UCSD-AML1 (cell line): ENCODE results near the gene PLA2G2C.
A peak's percentile ranks its signal among the peaks of the same experiment; 100 is the strongest.

ENCODE experiments used
- DNase-seq: peaks from one replicate; lab custom pipeline; 2025; ENCODE audit not compliant: unreplicated experiment; lab: John Stamatoyannopoulos, UW

The PLA2G2C gene

DNA sequence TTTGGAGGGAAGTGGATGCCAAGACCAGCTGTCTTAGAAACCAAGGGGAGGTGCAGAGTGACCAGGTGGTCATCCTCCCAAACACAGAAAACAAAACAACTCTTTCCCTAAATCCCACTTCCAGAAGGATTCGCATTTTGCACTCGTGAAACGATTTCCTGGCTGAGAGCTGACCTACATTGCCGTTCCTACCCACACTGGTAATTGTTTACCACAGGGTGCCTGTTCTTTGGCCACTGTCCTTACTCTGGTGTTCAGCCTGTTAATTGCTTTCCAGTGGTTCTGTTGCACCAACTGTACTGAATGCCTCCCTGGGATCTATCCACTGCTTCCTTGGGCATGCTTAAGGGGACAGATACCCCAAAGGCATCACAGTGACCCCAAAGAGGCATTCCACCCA, 23.2 kb upstream of the PLA2G2C start:
- no peak for DNase-seq

DNA sequence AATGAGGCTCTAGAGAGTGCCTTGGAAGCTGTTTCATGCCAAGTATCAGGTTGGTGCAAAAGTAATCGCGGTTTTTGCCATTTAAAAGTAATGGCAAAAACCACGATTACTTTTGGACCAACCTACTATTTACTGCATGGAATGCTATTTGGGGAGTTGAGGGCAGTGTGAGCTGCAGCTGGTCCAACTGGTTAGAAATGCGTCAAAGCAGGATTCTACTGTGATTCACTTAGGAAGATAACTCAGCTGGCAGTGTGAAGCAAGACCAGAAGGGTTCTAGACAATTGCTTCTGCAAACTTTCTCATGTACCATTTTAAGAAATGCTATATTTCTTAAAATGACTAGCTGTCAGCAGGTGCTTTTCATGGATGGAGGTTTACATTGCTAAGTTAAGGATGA, 21.2 kb upstream of the PLA2G2C start:
- DNase-seq: no peak

DNA sequence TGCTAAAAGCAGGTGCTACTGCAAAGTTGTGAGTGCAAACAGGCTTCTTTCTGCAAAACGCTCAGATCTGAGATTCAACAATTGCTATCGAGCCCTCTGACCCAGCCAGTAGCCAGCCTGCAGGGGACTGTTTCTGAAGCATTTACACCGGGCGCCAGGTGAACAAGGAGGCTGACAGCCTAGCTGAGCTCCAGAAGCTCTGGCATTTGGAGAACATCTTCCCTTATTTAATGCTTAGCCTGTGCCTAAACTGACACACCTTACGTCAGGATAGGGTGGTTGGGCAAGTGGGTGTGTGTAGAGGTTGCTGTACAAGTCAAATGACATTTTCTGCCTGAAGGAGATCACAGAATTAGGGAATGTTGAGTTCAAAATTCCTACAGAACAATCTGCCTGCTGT, 15.8 kb upstream of the PLA2G2C start:
- no peak for DNase-seq

DNA sequence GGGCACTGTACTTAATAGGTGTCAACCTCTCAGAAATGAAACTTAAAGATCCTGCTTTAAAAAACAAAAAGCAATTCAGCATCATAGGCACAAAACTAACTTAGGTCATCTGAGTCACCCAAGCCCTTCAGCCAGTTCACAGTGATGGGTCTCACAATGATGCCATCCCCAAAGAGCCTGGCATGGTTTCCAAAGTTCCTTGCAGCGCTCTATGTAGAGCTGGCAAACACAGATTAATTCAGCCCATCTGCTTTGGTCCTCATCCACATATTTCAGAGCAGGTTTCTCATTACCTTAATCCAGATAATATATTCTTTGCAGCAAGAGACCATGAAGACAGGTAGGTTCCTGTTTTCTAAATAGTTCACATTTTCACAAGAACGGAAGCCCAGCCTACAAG, 14.6 kb upstream of the PLA2G2C start:
- no peak for DNase-seq

DNA sequence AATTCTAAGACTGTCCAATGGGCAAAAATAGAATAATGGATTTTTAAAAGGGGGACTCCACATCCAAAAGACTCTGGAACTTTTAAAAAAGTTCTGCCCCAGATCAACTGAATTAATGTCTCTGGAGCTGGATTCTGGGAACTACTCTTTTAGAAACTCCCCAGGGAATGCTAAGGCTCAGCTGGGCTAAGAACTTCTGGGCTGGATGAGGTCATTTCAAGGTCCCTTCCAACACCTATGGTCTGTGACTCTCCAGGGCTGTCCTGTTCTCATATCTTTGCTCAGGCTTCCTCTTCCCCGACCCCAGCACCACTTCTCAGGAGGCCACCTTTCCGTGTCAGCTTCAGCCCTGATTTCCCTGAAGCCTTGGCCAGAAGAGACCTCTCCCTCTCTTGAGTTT, 13.5 kb upstream of the PLA2G2C start:
- no peak for DNase-seq

DNA sequence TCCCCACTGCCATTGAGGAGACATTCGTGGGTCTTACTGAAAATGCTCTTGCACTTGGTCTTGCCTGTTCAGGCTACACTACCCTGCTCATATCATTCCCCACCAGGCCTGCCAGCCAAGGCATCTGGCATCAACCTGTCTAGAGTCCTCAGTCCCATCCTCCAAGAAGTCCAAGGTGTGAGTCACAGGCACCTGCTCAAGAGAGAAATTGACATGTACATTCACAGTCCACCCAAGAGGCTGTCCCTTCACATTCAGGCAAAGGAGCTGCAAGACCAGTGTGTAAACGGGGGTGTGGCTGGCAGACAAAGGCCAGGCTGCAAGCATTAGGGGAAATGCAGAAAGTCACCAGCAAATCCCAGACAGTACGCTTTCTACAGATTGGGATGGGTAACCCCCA, 13.1 kb upstream of the PLA2G2C start:
- DNase-seq: no peak

DNA sequence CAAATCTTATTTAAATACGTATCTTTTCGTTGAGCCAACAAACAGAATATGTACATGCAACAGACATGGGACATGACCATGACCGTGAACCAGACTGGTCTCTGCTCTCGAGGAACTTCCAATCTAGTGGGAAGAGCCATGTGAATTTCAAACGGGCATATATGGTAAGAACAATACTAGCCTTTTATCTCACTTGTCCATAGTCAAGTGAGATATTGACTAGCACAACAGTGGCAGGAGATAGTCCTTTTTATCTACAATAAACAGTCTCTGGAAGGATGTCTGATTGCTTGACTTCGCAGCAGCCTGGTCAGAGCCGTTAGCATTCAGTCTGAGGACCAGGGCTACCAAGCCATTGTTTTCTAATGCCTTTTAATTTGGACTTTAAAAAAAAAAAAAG, 12.6 kb upstream of the PLA2G2C start:
- no peak for DNase-seq

DNA sequence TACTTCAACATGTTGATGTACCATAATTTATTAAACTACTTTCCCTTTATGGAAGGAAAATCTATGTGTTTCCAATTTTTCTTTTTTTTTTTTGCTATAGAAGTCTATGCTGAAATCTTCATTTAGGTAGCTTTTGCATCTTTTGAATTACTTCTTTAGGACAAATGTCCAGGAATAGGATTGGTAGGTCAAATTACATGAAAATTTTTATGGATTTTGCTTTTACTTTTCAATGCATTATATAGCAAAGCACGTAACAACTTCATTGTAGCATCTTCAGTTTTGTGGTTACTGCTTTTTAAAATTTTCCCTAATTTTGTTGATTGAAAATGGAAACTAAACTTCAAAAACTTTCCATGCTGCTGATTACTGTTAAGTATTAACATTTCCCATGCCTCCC, 12.0 kb upstream of the PLA2G2C start:
- DNase-seq: no peak

DNA sequence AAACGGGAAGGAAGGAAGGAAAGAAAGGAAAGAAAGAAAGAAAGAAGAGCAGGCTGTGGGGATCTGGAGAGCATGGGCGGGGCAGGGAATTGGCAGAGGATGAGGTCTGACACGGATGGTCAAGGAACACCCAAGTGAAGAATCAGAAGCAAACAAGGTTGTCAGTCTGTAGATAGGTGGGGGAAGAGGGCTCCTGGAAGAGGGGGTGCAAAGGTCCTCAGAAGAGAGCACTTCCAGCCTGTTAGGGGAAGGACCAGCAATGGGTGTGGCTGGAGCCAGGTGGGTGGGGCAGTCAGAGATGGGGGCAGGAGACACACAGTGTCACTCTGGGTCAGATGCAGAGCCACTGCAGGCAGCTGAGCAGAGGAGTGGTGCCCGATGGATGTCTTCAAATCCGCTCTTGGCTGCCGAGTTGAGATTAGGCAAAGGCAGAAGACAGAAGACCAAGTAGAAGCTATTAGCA, 11.0 kb upstream of the PLA2G2C start:
- DNase-seq: no peak

DNA sequence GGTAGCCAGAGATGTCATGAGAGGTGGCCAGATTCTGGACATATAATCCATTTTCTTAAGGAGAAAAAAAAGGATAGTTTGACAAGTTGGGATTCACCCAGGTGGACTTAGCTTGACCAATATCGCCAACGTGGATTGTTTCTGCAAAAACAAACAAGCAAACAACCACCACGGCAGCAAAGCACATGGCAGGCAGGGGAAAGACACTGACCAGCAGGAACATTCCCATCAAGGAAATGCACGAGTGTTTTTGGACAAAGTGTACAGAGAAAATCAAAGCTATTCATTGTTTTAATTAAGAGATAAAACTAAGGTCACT, 9.1 kb upstream of the PLA2G2C start:
- no peak for DNase-seq

DNA sequence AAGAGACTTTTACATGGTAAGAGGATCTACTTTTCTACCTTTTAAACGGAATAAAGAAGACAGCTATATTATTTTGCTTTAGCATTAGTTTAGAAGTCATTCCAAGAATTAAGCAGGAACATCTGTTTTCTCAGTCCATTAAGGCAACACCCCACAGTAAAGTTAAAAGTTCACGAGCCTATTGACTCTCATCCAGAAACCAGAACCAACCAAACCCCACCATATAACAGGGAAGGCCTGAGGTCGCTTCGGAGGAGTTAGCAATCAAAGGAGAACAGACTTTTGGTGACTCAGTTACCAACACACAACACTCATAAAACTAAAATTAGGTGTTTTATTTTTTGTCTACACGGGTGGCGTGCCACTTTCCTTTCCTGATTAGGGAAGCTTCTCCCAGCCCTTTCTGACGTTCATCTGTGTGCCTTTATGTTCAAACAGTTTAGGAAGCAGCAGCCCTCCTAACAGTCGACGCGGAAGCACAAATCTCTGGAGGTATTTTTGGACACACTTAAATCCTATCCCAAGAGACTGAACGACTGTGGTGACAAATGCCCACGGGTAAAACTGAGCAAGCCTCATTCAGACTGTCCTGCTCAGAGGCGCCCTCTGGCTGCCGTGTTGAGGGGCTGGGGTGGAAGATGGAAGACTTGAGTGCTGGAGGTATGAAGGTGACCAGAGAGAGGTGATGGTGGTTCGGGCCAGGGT, 8.6 kb upstream of the PLA2G2C start:
- peak; percentile 69 for DNase-seq

DNA sequence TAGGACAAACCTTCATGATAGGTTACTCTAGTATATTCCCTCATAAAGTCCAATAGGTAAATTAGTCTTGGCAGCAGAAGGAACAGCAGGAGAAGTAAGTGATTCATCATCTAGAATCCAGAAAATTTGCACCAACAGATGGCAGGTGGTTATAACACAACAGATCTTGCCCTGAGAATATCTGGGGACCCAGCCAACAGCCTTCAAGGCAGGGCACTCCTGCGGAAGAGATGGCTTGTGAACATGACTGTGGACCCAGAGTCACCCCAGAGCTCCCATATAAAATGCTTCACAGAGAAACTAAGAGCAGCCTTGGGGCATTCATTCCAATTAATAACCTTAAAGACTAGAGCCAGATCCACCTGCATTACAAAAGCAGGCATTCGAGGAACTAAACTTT, 7.9 kb upstream of the PLA2G2C start:
- no peak for DNase-seq

DNA sequence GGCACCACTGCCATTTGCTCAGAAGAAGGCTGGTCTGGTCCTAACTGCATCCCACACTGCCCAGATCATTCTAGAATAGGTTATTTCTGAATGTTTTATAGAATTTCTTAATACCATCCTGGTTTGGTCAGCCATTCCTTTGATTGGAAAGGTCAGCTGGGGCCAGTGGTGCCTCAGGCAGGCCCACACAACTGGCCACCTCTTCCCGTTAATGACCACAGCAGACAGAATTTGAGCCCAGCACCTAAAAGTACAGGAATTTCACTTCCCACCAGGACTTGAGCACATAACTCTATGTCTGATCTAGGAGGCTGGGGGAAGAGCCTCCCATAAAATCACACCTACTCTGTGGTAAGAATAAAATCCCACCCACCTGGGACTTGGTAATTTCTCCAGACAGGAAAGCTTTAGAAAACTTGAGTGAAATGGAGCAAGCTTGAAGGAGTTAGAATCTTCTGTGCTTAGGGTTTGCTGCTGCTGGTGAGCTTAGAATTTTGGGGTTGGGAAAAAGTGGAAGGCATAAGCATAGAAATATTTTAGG, 6.6 kb upstream of the PLA2G2C start:
- DNase-seq: no peak

DNA sequence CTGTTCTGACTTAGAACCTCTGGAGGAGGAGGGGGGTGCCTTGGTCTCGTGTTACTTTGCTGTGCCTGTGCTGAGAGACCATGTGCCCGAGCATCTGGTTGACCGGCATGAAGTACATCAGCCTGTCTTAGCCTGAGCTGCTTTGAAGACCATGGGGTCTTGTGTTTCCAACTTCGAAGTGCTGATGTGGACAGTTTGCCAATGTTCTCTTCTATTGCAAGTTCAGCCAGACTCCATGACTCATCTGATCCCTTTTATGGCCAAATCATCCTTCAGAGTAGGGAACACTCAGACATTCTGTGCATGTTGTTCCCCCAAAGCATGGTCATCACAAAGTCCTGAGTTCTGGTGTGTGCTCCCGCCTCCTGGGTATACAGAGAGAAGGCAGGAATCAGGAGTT, 6.0 kb upstream of the PLA2G2C start:
- no peak for DNase-seq

DNA sequence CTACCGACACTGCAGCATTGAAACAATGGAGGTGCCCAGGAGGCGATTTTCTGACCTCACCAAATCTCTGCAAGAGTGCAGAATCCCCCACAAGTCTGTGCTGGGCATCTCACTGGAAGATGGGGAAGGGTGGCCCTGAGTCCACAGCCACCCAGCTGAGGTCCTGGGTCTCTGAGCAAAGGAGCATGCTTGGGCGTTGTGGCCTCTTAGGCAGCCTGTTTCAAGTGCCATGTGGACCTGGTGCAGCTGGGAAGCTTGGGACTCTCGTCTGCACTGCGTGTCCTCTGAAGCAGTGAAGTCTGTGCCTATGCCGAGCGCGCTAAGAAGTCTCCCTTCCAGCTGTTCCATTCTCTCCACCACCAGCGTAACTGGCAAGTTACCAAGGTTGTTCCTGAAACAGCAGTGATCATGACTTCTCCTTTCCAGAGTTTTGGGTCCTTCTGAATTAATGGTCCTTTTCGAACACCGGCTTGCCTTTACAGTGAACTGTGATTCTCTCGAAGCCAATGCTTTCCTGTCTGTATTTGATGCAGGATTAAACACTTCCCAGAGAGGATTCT, 5.0 kb upstream of the PLA2G2C start:
- DNase-seq: no peak

DNA sequence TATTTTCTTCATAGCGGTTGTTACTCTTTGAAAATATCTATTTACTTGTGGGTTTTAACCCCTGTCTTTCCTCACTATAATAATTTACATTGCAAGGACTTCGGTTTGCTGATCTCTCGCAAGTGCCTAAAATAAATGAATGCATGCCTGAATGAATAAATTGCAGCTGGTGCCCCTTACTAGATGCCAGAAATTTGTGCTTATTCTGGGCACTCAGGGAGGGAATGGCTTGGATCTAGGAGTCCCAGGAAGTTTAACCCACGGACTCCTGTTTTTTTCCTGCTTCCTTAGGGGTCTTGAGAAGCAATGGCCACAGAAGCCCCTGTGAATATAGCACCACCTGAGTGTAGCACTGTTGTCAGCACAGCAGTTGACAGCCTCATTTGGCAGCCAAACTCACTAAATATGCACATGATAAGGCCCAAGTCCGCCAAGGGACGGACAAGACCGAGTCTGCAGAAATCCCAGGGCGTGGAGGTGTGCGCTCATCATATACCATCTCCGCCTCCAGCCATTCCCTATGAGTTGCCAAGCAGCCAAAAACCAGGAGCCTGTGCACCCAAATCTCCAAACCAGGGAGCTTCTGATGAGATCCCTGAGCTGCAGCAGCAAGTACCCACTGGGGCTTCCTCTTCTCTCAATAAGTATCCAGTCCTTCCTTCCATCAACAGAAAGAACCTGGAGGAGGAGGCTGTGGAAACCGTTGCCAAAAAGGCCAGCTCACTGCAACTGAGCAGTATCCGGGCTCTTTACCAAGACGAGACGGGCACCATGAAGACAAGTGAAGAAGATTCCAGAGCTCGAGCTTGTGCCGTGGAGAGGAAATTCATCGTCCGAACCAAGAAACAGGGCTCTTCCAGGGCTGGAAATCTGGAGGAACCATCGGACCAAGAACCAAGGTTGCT, 4.2 kb upstream of the PLA2G2C start:
- DNase-seq: no peak

DNA sequence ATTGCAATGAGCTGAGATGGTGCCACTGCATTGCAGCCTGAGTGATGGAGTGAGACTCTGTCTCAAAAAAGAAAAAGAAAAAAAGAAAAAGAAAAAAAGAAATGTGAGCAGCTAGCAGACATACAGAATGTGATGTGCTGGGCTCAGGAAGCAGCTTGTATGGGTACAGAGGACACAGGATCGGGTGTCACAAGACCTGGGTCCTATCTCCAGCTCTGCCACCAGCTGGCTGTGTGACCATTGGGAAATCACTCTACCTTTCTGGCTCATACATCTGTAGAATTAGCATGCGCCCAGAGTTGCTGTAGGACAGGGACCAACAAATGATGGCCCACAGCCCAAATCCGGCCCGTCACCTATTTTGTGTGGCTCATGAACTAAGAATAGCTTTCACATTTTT, 3.3 kb upstream of the PLA2G2C start:
- no peak for DNase-seq

DNA sequence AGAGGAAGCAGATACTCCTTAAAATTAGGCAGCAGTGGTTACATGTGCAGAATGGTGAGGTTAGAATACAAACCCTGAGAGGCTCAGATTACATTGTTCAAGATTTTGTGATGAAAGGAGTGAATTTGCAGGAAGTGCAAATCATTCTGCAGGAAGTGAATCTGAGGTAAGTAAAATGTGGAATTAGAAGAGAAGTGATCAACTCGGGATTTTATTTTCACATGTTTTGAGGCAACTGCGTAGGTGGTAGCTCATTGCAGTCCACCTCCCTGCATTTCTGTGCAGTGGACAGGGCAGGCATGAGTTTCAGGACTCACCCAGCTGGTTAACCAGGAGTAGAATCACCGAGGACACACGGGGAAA, 2.1 kb upstream of the PLA2G2C start:
- no peak for DNase-seq

DNA sequence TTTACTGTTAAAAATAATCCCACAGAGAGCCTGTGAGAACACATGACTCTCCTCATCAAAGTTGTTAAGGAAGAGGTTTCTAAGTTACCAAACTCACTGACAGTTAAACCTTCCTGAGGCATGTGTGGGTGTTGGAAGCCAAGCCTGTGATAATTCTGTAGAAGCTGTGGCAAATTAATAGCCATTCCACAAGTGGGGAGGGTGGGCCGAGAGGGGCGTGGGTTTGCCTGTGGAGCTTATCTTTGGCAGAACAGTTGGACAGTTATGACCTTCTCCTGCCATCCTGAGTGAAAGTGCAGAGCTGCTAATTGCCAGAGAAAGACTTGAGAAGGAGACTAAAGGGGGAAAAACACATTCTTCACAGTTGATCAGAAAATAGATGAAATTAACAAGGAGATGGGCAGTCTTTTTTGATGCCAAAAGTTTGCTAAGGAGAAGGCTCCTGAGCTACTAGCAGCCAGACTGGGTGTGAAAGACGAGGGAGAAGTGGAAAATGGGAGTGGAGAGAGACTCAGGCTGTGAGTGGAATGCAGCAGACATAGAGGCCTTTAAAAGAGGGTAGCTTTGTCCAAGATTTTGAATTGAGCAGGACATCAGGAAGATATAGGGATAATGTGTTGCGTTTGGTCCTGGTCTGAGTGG, 1.6 kb upstream of the PLA2G2C start:
- DNase-seq: no peak

DNA sequence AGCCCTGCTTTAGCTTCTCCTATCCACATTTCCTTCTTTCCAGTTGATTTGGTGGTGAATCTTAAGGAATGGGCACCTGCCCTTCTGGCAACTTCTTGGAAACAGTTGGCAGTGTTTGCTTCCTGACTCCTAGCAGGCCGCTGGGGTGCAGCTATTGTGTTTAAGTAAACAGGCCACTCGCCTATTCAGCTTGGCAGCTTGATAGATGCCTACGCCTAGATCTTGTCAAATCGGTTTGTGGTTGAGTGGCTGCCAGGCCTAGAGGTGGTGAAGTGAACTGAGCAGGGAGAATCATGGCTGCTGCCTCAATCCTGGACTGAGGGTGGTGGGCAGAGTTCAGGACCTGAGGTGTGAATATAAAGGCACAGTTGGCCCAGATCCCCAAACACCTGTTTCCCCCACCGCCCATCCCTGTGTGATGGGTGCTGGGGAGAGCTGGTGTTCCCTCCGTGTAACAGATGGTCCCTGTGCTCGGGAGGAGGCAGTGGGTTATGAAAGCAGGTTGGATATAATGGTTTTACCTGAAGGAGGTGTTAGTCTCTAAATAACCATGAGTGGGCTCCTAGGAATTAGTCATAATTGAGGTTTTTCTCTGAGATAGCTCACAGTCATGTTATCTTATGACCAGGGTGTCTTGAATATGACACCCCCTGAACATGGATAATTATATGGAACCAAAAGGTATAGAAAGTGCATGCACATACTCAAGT, 940 bp upstream of the PLA2G2C start:
- DNase-seq: no peak
